HG03045 (cell line): ENCODE results near the gene PBOV1.

Experiments used
- ATAC-seq: cut with Tn5 transposase; IDR thresholded peaks from one replicate; pipeline ENCODE4 v1.9.1; 2021; ENCODE audit warnings: mild to moderate bottlenecking, moderate library complexity; ENCODE audit not compliant: unreplicated experiment

Gene PBOV1

DNA sequence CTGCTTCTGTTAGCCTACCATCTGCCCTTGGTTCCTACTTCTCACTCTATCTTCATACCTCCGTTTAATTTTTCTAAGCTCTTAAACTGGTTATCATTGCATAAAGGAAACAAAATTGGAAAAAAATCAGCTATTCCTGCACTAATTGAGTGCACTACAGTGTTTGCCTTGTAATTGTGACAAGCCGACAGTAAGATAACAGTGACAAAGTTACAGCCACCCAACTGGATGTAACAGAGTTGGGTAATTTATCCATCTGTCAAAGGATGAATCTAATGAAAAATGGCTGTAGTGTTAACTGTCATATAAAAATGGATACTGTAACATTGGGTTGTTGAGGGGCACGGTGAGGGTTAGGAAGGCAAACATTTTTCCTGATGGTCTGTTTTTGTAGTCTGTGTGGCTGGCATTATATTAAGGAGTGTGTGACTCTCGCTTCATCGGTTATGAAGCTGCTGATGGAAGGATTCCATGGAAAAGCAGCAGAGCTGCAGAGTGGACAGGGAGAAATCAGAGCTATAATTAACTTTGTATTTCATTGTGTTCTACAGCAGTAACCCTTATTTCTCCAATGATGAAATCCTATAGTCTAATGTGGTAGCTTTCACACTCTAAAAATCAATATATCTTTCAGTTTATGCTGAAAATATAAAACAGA lies 12.7 kb downstream of the PBOV1 start:
- no peak for ATAC-seq

DNA sequence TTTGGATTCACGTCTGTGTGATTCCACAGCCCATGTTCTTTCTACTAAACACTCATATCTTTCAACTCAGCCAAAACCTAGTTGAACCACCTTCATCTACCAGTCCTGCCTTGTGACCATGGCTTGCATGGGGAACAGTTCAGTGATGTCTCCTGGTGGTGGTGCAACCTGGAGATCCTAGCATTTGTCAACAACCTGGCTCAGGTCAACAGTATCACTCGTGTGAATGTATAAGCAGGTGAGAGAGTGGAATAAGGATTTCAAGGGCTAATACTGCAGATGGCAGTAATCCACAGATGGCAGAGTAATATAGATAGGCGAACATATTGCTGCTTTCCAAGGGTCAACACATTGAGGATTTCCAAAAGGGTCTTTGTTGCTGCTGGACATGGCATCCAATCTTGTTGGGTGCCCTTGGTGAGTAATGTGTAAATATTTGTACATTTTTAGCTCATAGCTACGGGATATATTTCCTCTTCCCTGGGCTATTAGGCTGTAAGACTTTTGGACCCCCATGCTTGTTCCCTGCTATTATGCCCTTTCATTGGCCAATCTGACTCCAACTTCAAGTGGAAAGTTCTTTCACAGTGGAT lies 13.4 kb downstream of the PBOV1 start:
- no peak for ATAC-seq

DNA sequence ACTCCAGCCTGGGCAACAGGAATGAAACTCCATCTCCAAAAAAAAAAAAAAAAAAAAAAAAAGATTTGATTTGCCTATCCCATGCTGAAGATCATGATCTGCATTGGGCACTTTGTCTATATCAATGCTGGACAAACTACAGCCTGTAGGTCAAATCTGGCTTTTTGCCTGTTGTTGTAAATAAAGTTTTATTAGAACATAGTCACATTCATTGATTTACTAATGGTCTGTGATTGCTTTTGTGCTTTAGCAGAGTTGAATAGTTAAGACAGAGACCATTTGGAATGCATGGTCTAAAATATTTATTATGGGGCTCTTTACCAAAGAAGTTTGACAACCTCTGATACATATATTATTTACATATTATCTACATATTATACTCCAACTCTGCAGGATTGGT lies 14.0 kb downstream of the PBOV1 start:
- no peak for ATAC-seq

DNA sequence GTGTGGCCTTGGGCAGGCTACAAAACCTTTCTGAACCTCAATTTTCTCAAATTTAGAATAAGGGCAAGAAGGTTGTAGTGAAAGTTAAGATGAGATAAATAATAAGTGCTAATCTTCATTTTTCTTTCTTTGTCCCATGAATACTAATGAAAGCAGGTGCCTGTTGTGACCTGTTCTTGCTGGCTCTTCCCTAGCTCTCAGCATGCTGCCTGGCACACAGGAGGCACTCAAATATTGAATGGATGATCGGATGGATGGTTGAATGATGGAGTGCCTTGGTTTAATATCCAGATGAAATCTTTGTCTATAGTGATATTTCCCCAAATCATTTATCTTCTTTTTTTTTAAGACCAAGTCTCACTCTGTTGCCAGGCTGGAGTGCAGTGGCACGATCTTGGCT lies 15.0 kb downstream of the PBOV1 start:
- no peak for ATAC-seq

DNA sequence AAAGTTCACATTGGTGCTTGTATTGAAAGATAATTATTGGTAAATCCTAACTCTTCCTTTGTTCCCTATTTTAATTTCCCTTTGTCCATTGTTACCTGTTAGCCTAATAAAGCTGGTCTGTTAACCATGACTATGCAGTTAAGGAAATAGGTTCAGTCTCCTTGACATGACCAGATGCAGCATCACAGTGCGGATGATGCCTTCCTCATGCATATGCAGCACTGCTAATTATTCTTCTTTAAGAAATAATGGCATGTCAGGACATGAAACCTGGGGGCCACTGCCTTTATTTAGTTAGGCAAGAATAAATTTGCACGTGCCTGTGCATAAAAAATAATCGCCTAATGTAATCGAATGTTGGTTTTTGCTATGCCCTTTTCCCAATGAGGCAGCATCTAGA lies 16.5 kb downstream of the PBOV1 start:
- no peak for ATAC-seq

DNA sequence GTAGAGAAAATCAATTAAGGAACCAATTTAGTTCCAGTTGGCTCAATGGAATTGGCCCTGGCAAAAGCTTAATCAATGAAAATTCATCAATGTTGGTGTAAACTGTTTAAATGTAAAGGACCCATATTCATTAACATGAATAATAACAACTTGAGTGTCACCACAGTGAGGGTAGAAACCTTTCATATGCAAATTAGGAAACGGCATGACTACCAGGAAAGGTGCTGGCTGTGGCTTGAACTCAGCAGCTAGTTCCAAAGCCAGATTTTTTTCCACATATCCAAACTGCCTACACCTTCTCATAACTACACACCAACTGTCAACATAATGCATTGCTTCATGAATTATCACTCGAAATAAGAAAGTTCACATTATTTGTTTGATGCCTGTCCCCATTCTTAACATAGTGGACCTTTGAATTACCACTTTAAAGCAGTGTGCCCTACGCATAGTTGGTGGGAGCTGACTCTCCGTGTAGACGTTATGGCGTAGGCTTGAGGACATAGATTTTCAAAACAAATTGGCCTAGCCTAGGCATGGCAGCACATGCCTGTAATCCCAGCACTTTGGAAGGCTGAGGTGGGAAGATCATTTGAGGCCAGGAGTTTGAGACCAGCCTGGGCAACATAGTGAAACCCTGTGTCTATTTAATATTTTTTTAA lies 19.7 kb downstream of the PBOV1 start:
- ATAC-seq, result no peak

DNA sequence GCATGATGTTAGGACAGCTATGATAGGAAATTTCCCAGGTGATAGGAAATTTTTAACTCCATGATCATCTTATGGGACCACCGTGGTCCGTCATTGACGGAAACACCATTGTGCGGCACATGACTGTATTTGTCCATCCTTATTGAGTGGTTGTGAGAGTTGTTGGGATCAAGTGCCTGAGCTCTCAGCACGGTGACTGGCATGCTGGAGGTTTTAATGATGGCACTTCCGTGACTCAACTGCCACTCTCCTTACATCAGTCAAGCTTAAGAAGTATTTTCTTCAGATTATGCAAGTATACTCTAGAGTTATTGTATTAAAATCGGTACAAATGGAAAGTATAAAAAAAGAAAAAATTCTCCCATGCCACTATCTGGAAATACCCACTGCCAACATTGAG lies 20.7 kb downstream of the PBOV1 start:
- no peak for ATAC-seq

DNA sequence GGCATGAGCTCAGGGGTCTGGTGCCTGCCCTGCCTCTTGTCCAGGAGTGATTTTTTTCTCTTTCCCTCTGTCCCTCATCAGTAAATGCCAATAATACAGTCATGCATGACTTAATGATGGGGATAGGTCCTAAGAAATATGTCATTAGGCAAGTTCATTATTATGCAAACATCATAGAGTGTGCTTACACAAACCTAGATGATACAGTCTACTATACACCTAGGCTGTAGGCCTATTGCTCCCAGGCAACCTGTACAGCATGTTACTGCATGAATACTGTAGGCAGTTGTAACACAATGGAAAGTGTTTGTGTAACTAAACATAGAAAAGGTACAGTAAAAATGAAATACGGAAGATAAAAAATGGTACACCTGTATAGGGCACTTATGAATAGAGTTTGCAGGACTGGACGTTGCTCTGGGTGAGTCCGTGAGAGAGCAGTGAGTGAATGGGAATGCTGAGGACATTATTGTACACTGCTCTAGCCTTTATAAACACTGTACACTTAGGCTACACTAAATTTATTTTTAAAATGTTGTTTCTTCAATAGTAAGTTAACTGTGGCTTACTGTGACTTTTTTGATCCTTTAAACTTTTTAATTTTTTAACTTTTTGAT lies 22.1 kb downstream of the PBOV1 start:
- no peak for ATAC-seq

DNA sequence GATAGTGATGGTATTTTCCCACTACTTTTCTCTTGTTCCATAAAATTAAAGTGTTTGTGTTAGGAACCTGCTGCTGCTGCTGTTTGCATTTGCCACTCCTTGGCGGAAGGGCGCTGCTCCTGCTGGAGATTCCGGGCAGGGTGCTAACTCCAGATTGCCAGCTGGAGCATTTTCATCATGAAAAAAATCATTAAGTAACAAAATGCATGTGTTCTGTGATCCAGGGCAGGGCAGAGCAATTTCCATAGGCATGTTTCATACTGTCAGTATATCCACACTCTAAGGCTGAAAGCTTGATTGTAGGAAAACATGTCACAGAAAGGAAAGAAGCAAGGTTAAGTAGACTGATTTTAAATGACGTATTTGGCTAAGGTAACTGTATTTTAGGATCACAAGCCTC lies 24.0 kb downstream of the PBOV1 start:
- ATAC-seq, result no peak

DNA sequence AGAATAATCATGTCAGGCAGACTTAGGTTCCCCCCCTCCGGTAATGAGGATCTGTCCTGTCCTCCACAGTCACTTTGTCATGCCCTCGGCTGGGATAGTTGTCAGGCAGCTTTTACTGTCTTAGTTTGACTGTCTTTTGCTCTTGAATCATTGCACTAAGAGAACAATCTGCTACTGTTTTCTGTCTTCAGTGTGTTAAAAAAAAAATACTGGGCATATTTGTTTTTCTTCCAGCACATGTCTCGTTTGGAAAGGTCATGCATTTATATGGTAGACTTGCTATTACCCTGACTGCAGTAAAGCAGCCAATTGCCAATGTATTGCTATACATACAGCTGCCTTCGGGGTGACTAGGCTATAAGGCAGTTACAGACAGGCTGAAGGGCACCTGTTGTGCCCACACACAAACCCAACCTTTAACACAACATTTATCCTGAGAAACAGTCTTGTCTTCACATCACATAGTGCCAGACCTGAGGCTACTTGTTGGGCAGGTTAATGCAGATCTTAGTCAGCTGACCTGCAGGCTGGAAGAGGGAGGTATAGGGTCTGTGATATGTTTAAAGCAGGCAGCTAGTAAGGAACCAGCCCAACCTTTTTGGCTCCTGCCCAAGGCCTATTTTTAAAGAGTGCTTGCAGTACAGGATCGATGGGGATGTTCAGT lies 29.9 kb downstream of the PBOV1 start:
- ATAC-seq, result no peak

DNA sequence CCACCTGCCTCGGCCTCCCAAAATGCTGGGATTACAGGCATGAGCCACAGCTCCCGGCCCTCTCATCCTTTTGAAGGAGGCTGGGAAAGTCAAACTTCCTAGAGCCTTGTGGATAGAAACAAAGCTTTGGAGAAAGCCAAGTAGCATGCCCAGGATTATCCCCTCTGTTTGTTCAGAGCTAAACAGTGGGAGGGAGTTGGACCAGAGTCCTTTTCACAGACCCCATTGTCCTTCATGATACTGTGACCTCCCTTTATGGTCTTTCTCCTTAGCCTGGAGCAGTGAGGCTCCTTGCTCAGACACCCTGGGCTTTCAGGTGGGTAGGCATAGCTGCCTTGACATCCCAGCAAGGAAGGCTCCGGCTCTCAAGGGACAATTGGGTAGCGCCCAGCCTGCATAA lies 31.1 kb downstream of the PBOV1 start:
- ATAC-seq, result no peak

DNA sequence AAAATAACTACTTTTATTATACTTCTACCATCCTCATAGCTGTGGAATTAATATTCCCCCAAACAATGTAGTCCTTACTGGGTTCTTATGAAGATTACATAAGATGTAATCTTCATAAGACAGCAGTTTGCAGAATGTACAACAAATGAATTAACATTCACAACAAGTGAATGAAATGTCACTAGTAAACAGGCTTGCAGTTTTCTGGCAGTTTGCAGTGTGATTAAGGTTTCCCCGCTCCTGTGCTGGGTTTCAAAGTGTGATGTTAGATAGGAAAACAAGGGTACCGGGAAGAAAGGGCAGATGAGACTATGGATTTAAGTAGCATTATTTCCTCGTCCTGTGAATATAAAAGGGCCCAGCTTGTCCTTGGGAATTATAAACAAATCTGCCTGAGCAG lies 34.1 kb downstream of the PBOV1 start:
- no peak for ATAC-seq

DNA sequence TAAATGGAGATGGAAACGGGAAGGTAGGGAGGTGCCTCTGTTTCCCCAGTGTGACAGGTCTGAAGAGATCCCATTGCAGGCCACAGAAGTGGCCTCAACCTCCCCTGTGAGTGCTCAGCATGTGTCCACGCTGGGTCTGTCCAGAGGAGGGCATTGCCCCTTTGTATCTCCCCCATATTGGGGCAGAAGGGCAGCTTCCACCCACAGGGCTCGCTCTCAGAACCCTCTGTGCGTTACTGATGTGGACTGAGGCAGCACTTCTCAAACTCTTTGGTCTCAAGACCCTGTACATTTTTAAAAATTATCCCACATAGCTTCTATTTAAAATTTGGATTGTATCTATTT lies 34.5 kb downstream of the PBOV1 start:
- no peak for ATAC-seq

DNA sequence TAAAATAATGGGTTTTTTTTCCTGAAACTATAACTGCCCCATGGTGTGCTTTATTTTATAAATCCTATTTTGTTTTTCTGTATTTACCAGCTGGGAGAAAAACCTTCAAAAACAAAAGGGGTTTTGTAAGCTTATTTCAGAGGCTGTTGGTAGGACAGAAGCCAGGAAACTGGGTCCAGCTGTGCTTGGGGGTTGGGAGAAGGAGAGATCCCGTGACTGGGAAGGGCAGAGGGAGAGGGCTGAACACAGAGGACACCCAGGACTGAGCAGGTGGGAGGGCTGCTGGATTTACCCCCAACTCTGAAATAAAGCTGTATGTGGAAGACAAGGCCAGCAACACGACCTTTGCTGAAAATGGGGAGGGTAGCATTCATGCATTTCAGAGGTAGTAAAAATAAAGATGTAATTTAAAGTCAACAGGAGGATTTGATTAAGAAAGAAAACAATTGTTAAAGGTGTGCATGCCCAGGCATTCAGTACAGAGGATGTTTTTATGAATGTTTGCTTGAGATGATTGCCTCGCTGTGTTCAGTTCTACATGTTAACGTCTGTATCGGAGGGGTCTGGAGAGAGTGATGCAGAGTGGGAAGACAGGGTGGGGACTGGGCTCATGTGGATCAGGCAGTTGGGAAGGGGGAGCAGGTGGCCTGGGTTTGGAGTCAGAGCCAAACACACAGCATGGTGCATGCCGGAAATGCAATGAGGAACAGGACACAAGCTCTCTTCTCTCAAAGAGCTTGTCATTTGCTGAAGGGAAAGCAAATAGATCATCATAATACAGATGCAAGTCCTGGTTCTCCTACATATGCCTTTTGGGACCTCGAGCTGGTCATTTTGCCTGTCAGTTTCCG lies 35.1 kb downstream of the PBOV1 start:
- no peak for ATAC-seq

DNA sequence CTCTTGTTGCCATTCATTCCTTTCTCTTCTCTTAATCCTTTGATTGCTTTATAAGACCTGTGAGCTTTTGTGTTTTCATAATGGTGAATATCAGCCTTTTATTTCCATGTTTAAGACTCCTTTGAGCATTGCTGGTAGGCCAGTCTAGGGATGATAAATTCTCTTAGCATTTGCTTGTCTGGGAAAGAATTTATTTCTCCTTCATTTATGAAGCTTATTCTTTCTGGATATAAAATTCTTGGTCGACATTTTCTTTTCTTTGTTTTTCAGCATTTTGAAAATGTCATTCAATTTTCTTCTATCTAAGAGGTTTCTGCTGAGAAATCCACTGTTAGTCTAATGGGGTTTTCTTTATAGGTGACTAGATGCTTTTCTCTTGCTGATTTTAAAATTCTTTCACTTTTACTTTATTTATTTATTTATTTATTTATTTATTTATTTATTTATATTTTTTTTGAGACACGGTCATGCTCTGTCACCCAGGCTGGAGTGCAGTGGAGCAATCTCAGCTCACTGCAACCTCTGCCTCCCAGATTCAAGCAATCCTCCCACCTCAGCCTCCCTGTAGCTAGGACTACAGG lies 41.5 kb downstream of the PBOV1 start:
- no peak for ATAC-seq

DNA sequence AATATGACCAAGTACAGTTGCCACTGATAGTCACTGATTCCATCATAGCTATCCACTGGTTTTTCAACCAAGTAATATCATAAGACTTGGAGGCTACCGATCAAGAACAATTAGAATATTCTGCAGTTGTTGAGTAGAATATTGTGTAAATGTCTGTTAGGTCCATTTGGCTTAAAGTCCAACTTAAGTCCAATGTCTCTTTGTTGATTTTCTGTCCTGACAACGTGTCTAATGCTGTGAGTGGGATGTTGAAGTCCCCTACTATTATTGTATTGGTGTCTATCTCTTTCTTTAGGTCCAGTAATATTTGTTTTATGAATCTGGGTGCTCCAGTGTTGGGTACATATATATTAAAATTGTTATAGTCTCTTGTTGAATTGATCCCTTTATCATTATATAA lies 42.7 kb downstream of the PBOV1 start:
- ATAC-seq, result no peak
